Measurements from ENCODE around the gene CSNK1G3. TPM values are rescaled to one million over a fixed set of nuclear protein-coding genes. Genes with fewer than 3 reads are reported as not detected.

Gene CSNK1G3
- total RNA-seq, 1 donor from 2014 or later = 42.0 TPM

GRCh38 chr5:123524146-123524545 lies 12.2 kb downstream of the CSNK1G3 start:
- Histone ChIP-seq H3K4me3 (no peak overlapping the region), H3K36me3 (no peaks in the 10 kb centered on the region), H3K27ac (no peak overlapping the region), H3K4me1 (peaks cover 14% of the 10 kb centered on the region), H3K27me3 (no peaks in the 10 kb centered on the region), H3K9me3 (no peaks in the 10 kb centered on the region)
- intact Hi-C loops (cut with DNase I) = no loop called here
- DNase-seq = no peak
- no peak for TF ChIP-seq CTCF (IDR thresholded peaks at IDR 0.05)
- peak; percentile 59 for ATAC-seq

GRCh38 chr5:123527190-123527589 lies 15.2 kb downstream of the CSNK1G3 start:
- no peak overlapping the region for H3K27ac ChIP-seq

GRCh38 chr5:123528065-123528464 lies 16.1 kb downstream of the CSNK1G3 start:
- no peak for ATAC-seq
- H3K4me1 ChIP-seq = peaks cover 16% of the 10 kb centered on the region

More at GRCh38 chr5:123527190-123527589, 15.2 kb downstream of the CSNK1G3 start:
- no peaks in the 10 kb centered on the region for H3K9me3 ChIP-seq
- H3K4me3 ChIP-seq = no peak overlapping the region
- H3K4me1 ChIP-seq = peaks cover 16% of the 10 kb centered on the region
- ATAC-seq (no peak), DNase-seq (no peak)
- TF ChIP-seq CTCF (IDR thresholded peaks at IDR 0.05) = no peak
- intact Hi-C loops (cut with DNase I) = no loop called here
- H3K27me3 ChIP-seq = no peaks in the 10 kb centered on the region
- H3K36me3 ChIP-seq = no peaks in the 10 kb centered on the region

GRCh38 chr5:123528878-123529277 lies 16.9 kb downstream of the CSNK1G3 start:
- H3K9me3 ChIP-seq = no peaks in the 10 kb centered on the region
- H3K27me3 ChIP-seq = no peaks in the 10 kb centered on the region
- intact Hi-C loops (cut with DNase I) = no loop called here
- DNase-seq = no peak
- no peak for TF ChIP-seq CTCF (IDR thresholded peaks at IDR 0.05)
- ATAC-seq = no peak
- H3K4me3 ChIP-seq = no peak overlapping the region
- no peak overlapping the region for H3K27ac ChIP-seq
- H3K36me3 ChIP-seq = no peaks in the 10 kb centered on the region
- peaks cover 15% of the 10 kb centered on the region for H3K4me1 ChIP-seq

More at GRCh38 chr5:123528065-123528464, 16.1 kb downstream of the CSNK1G3 start:
- Histone ChIP-seq H3K27ac (no peak overlapping the region), H3K27me3 (no peaks in the 10 kb centered on the region), H3K9me3 (no peaks in the 10 kb centered on the region), H3K36me3 (no peaks in the 10 kb centered on the region), H3K4me3 (no peak overlapping the region)
- TF ChIP-seq CTCF (IDR thresholded peaks at IDR 0.05) = no peak
- DNase-seq = no peak
- intact Hi-C loops (cut with DNase I) = no loop called here

GRCh38 chr5:123530728-123531127 lies 18.8 kb downstream of the CSNK1G3 start:
- DNase-seq (no peak), ATAC-seq (no peak)
- Histone ChIP-seq H3K27ac (no peak overlapping the region), H3K27me3 (no peaks in the 10 kb centered on the region), H3K4me3 (no peak overlapping the region), H3K4me1 (peaks cover 5% of the 10 kb centered on the region), H3K9me3 (no peaks in the 10 kb centered on the region), H3K36me3 (no peaks in the 10 kb centered on the region)
- no peak for TF ChIP-seq CTCF (IDR thresholded peaks at IDR 0.05)
- intact Hi-C loops (cut with DNase I) = no loop called here

- no peak for ATAC-seq
- Histone ChIP-seq H3K27me3 (no peaks in the 10 kb centered on the region), H3K36me3 (no peaks in the 10 kb centered on the region), H3K4me1 (peaks cover 5% of the 10 kb centered on the region), H3K27ac (no peak overlapping the region), H3K9me3 (no peaks in the 10 kb centered on the region), H3K4me3 (no peak overlapping the region)
- intact Hi-C loops (cut with DNase I) = no loop called here
- DNase-seq = no peak
- no peak for TF ChIP-seq CTCF (IDR thresholded peaks at IDR 0.05)
These were observed 23.7 kb downstream of the CSNK1G3 start for GRCh38 chr5:123535648-123536047.

Measured in upper lobe of right lung (tissue), 1 donor.